BLaER1 (cell line): ENCODE results near the gene FOXJ2.

ENCODE experiments used
- H3K27ac ChIP-seq: shearing (Covaris generic); formaldehyde crosslinking; 2 replicates; pipeline ENCODE4 v1.8.1; 2022
- H3K27me3 ChIP-seq: shearing (Covaris generic); formaldehyde crosslinking; 2 replicates; pipeline ENCODE4 v1.8.1; 2022
- H3K36me3 ChIP-seq: shearing (Covaris generic); formaldehyde crosslinking; 2 replicates; pipeline ENCODE4 v1.8.1; 2022
- H3K4me1 ChIP-seq: shearing (Covaris generic); formaldehyde crosslinking; 2 replicates; pipeline ENCODE4 v1.8.1; 2022
- H3K4me2 ChIP-seq: shearing (Covaris generic); formaldehyde crosslinking; 2 replicates; pipeline ENCODE4 v1.8.1; 2022
- H3K4me3 ChIP-seq: shearing (Covaris generic); formaldehyde crosslinking; 2 replicates; pipeline ENCODE4 v1.8.1; 2022
- H3K9ac ChIP-seq: shearing (Covaris generic); formaldehyde crosslinking; 2 replicates; pipeline ENCODE4 v1.8.1; 2022
- H3K9me3 ChIP-seq: shearing (Covaris generic); formaldehyde crosslinking; 2 replicates; pipeline ENCODE4 v1.8.1; 2022
- H4K20me1 ChIP-seq: shearing (Covaris generic); formaldehyde crosslinking; 2 replicates; pipeline ENCODE4 v1.8.1; 2022
- Cebpa-rat ChIP-seq: shearing (Covaris generic); IDR thresholded peaks from 2 replicates; pipeline ENCODE4 v1.8.1; 2022

The FOXJ2 gene

DNA sequence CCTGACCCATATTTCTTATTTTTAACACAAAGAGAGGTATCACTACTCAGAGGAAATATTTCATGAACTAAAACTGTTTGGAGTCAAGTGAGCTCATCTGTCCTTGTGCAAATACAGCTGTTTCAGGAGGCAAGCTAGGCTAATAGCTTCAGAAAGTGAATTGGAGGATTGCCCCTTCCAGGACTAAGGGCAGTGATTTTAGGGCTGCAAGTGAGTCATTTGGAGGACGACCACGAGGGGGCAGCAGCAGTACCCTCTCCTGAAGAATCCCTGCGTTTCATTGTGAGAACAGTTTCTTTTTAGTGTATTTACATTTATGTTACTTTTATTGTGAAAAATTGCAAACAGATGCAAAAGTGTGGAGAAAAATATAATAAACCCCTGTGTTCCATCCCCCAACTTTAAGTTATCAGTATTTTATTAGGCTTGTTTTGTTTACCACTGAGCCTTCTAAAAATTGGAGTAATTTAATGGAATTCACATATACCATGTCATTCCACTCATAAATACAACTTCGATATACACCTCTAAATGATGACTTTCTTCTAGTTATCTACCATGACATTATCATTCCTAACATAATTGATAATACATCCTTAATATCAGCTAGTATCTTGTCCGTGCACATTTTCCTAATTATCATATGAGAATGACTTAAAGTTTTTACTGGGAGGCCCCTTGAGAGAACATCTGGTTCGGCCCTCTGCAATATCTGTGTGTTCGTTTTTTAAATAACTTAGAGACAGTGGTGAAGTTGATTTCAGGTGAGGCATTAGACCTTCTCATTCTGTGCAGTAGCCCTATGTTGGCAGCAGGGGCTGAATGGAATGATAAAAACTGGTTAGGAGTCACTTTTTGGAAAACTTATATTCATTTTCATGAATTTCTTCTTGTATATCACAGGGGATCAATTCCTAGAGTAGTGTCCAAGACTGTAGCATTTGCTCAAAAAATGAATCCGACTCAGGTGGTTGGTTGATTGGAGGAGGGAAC is 13.7 kb downstream of the FOXJ2 start:
- Histone ChIP-seq H3K4me2 (no peak overlapping the region), H3K4me1 (peaks cover 2% of the 10 kb centered on the region; the same call in 1 of the 2 replicates), H3K9ac (no peak overlapping the region), H4K20me1 (no peaks in the 10 kb centered on the region), H3K27ac (no peak overlapping the region), H3K4me3 (no peak overlapping the region), H3K36me3 (peaks cover 93% of the 10 kb centered on the region), H3K9me3 (no peaks in the 10 kb centered on the region), H3K27me3 (no peaks in the 10 kb centered on the region)
- TF ChIP-seq Cebpa-rat: no peak

DNA sequence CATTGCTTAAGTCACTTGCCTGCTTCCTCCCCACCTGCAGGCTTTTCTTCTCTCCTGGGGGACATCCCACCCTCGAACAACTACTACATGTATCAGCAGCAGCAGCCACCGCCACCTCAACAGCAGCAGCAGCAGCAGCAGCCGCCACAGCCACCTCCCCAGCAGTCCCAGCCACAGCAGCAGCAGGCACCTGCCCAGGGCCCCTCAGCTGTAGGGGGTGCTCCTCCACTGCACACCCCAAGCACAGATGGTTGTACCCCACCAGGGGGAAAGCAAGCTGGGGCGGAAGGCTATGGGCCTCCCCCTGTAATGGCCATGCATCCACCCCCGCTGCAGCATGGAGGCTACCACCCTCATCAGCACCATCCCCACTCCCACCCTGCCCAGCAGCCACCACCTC is 15.3 kb downstream of the FOXJ2 start:
- no peak overlapping the region for H3K4me3 ChIP-seq
- H3K9ac ChIP-seq: no peak overlapping the region
- no peaks in the 10 kb centered on the region for H3K27me3 ChIP-seq
- H3K4me1 ChIP-seq: peaks cover 6% of the 10 kb centered on the region; the same call in 1 of the 2 replicates
- no peak for TF ChIP-seq Cebpa-rat
- no peak overlapping the region for H3K27ac ChIP-seq
- no peak overlapping the region for H3K4me2 ChIP-seq
- H3K36me3 ChIP-seq: peaks cover 93% of the 10 kb centered on the region
- H3K9me3 ChIP-seq: no peaks in the 10 kb centered on the region
- no peaks in the 10 kb centered on the region for H4K20me1 ChIP-seq

DNA sequence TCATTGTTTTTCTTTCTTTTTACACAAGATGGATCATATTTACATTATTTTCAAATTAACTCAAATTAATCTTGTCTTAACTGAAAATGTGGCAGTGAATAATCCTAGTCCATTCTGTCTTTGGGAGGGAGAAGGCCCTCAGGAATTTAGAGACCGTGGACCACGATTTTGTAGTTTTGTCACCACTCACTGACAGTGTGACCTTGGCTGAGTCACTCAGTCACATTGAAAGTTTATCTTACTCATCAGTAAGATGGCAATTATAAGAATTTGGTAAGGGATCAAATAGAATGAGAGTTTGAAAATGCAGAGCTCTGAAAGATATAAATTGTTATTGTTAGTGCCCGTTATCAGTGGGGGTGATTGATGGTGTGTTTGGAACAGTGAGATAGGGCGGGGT is 16.4 kb downstream of the FOXJ2 start:
- Histone ChIP-seq H3K27ac (no peak overlapping the region), H3K4me2 (no peak overlapping the region), H4K20me1 (no peaks in the 10 kb centered on the region), H3K27me3 (no peaks in the 10 kb centered on the region), H3K9me3 (no peaks in the 10 kb centered on the region), H3K4me1 (peaks cover 6% of the 10 kb centered on the region; the same call in 1 of the 2 replicates), H3K36me3 (peaks cover 95% of the 10 kb centered on the region), H3K9ac (no peak overlapping the region), H3K4me3 (no peak overlapping the region)
- TF ChIP-seq Cebpa-rat: no peak

DNA sequence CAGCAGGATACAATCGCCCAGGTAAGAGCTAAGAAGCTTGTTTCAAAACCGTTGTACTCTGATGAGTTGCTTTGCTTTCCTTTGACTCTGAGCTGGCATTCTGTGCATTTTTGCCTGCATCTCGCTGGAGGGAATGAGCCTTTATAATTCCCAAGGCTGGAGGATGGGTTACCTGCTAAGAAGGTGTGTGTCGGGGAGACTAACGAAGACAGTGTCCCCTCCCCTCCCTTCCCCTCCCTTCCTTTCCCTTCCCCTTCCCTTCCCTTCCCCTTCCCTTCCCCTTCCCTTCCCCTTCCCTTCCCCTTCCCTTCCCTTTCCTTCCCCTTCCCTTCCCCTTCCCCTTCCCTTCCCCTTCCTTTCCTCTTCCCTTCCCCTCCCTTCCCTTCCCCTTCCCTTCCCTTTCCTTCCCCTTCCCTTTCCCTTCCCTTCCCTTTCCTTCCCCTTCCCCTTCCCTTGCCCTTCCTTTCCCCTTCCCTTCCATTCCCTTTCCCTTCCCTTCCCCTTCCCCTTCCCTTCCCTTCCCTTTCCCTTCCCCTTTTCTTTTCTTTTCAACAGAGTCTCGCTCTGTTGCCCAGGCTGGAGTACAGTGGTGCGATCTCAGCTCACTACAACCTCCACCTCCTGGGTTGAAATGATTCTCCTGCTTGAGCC is 18.2 kb downstream of the FOXJ2 start:
- Histone ChIP-seq H3K4me1 (peaks cover 6% of the 10 kb centered on the region; the same call in 1 of the 2 replicates), H3K9ac (no peak overlapping the region), H4K20me1 (no peaks in the 10 kb centered on the region), H3K4me3 (no peak overlapping the region), H3K4me2 (no peak overlapping the region), H3K27ac (no peak overlapping the region), H3K36me3 (peaks cover 95% of the 10 kb centered on the region), H3K27me3 (no peaks in the 10 kb centered on the region), H3K9me3 (no peaks in the 10 kb centered on the region)
- no peak for TF ChIP-seq Cebpa-rat

DNA sequence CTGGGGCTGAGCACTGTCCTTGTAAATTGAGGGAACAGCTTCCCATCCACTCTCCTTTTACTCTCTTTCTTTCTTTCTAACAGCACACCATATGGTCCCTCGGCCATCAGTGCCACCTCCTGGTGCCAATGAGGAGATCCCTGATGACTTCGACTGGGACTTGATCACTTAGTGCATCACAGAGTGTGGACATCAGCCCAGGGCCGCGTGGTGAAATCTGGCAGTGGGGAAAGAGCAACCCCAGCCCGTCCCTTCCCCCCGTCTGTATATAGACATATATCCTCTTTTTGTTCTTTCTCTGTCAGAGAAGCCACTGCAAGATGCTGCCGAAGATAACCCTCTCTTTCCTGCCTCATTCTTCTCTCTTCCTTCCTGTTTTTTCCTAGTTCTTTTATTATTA is 20.2 kb downstream of the FOXJ2 start:
- TF ChIP-seq Cebpa-rat: no peak
- Histone ChIP-seq H3K27me3 (no peaks in the 10 kb centered on the region), H3K36me3 (peaks cover 80% of the 10 kb centered on the region), H3K27ac (no peak overlapping the region), H3K9me3 (no peaks in the 10 kb centered on the region), H3K4me1 (peaks cover 6% of the 10 kb centered on the region; the same call in 1 of the 2 replicates), H3K4me2 (no peak overlapping the region), H3K9ac (no peak overlapping the region), H4K20me1 (no peaks in the 10 kb centered on the region), H3K4me3 (no peak overlapping the region)

DNA sequence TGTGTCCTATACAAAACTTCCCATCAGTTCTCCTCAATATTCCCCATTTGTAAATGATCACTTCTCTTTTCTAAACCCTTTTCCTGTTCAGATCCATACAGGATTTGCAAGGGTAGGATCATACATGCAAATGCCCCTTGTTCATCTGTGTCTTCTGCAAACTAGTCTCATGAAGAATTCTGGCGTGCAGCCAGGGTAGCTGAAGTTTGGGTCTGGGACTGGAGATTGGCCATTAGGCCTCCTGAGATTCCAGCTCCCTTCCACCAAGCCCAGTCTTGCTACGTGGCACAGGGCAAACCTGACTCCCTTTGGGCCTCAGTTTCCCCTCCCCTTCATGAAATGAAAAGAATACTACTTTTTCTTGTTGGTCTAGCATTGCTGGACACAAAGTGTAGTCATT is 22.3 kb downstream of the FOXJ2 start:
- H3K27me3 ChIP-seq: no peaks in the 10 kb centered on the region
- H3K4me3 ChIP-seq: no peak overlapping the region
- no peak for TF ChIP-seq Cebpa-rat
- peaks cover 59% of the 10 kb centered on the region for H3K36me3 ChIP-seq
- peaks cover 6% of the 10 kb centered on the region; the same call in 1 of the 2 replicates for H3K4me1 ChIP-seq
- H3K9ac ChIP-seq: no peak overlapping the region
- no peak overlapping the region for H3K27ac ChIP-seq
- no peaks in the 10 kb centered on the region for H3K9me3 ChIP-seq
- H4K20me1 ChIP-seq: no peaks in the 10 kb centered on the region
- H3K4me2 ChIP-seq: no peak overlapping the region

DNA sequence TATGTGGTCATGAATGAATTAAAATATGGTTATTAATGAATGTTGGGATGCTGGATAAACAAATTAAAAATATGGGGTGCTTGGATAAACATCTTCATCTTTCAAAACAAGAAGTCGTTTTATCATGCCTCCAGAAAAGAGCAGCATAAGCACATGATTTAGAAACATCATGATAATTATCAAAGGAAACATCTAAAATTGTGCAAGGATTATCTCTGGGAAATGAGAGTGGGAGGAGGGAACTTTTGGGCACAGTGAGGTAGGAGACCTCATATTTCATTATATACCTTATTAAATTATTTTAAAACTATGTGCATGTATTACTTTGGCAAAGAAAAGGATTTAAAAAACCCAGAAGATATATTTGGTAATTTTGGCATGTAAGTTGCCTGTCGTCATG is 24.8 kb downstream of the FOXJ2 start:
- Histone ChIP-seq H3K4me2 (no peak overlapping the region), H3K4me1 (no peaks in the 10 kb centered on the region), H4K20me1 (no peaks in the 10 kb centered on the region), H3K9ac (no peak overlapping the region), H3K36me3 (peaks cover 38% of the 10 kb centered on the region), H3K27ac (no peak overlapping the region), H3K9me3 (no peaks in the 10 kb centered on the region), H3K27me3 (no peaks in the 10 kb centered on the region), H3K4me3 (no peak overlapping the region)
- TF ChIP-seq Cebpa-rat: no peak

DNA sequence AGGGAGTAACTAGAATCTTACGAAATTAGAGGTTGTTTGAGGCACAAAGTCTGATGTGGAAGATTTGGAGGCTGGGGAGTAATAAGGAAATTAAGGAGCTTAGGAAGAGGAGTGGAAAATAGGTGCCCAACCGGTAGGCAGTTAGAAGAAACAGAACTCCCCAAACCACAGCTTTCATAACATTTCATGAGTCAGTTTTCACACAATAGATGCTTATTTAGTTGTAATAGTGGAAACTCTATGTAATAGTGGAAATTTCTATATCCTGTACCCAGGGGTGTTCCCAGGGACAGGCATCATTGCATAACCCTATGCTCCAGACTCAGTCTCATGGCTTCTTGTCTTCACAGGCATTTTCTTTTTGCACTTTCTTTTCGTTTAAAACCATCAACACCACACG is 25.3 kb downstream of the FOXJ2 start:
- TF ChIP-seq Cebpa-rat: no peak
- Histone ChIP-seq H3K9me3 (no peaks in the 10 kb centered on the region), H3K27ac (no peak overlapping the region), H3K36me3 (peaks cover 32% of the 10 kb centered on the region), H3K4me3 (no peak overlapping the region), H3K4me2 (no peak overlapping the region), H3K9ac (no peak overlapping the region), H3K27me3 (no peaks in the 10 kb centered on the region), H3K4me1 (no peaks in the 10 kb centered on the region), H4K20me1 (no peaks in the 10 kb centered on the region)

DNA sequence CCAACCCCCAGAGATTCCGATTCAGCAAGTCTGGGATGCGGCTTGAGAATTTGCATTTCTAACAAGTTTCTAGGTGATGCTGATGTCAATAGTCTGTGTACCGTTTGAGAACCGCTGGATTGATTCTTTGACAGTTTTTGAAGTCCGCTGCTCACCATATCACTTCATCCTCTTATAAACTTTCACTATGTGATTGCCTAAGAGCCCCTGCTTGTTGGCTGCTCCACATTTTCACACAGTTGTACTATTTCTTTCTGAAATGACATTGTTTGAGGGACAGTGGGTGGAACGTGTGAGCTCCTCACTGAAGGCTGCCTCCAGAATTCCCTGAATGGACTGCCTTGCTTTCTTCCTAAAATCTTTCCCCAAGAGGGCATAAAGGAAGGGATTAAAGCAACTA is 26.0 kb downstream of the FOXJ2 start:
- no peak for TF ChIP-seq Cebpa-rat
- Histone ChIP-seq H3K4me1 (no peaks in the 10 kb centered on the region), H4K20me1 (no peaks in the 10 kb centered on the region), H3K4me3 (no peak overlapping the region), H3K27ac (no peak overlapping the region), H3K9me3 (no peaks in the 10 kb centered on the region), H3K36me3 (peaks cover 26% of the 10 kb centered on the region), H3K4me2 (no peak overlapping the region), H3K27me3 (no peaks in the 10 kb centered on the region), H3K9ac (no peak overlapping the region)

DNA sequence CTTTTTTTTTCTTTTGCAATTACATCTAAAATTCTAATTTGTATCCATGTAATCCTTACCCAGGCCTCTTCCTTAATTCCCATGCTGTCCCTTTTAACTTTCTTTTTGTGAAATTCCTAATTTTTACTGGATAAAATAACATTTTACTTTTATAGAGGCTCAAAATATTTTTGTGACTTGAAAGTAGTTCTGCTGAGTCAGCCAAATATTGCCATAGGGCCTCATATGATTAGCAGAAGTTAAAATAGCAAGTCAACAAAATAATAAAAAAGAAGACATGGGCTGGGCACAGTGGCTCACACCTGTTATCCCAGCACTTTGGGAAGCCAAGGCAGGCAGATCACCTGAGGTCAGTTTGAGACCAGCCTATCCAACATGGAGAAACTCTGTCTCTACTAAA is 31.6 kb downstream of the FOXJ2 start:
- TF ChIP-seq Cebpa-rat: no peak
- H3K27ac ChIP-seq: no peak overlapping the region
- no peak overlapping the region for H3K4me2 ChIP-seq

More for the DNA sequence above, 31.6 kb downstream of the FOXJ2 start:
- no peaks in the 10 kb centered on the region for H3K27me3 ChIP-seq
- no peak overlapping the region for H3K4me3 ChIP-seq
- H3K9me3 ChIP-seq: no peaks in the 10 kb centered on the region
- no peak overlapping the region for H3K9ac ChIP-seq
- no peaks in the 10 kb centered on the region for H4K20me1 ChIP-seq
- H3K36me3 ChIP-seq: no peaks in the 10 kb centered on the region
- peaks cover 14% of the 10 kb centered on the region for H3K4me1 ChIP-seq
